H1 (cell line): ENCODE data around the gene RNF135. TPM values are rescaled to one million over a fixed set of nuclear protein-coding genes. Genes with fewer than 3 reads are reported as not detected.

ENCODE experiments used
- CTCF ChIA-PET: fragments of 300-600 bp; sonication (Branson Sonifier 250); formaldehyde crosslinking; loops from one replicate; lab custom pipeline; 2021; ENCODE audit not compliant: partially characterized antibody; lab: Charles Lee
- POLR2A ChIA-PET: fragments of 300-600 bp; sonication (Branson Sonifier 250); formaldehyde crosslinking; loops from one replicate; lab custom pipeline; 2021; ENCODE audit warnings: inconsistent platforms; ENCODE audit not compliant: partially characterized antibody; lab: Charles Lee
- DNase-seq, 2 experiments: peaks; one replicate each; pipeline versions ENCODE4 v3.0.0 to v3.0.0-alpha.2; 2010 to 2022; ENCODE audit warnings: low spot score in 2 of 2, low read depth in 1 of 2, mixed read lengths in 1 of 2
- FAIRE-seq: peaks from 2 replicates; lab custom pipeline; 2011; peaks lifted over from hg19 to GRCh38; lab: Jason Lieb, UNC
- H2AFZ ChIP-seq: 2 replicates; pipeline ENCODE4 v1.8.1; 2012; ENCODE audit warnings: low read length, inconsistent platforms
- H2AK5ac ChIP-seq: 2 replicates; pipeline ENCODE4 v1.6.1; 2013; ENCODE audit warnings: low read depth, low read length
- H2BK120ac ChIP-seq: replicated peaks from 2 replicates; pipeline ENCODE3; 2013; ENCODE audit warnings: low read depth, low read length, inconsistent platforms
- H2BK12ac ChIP-seq: 2 replicates; pipeline ENCODE4 v1.6.1; 2013; ENCODE audit warnings: low read depth, low read length
- H2BK15ac ChIP-seq: 2 replicates; pipeline ENCODE4 v1.6.1; 2013; ENCODE audit warnings: low read length
- H2BK20ac ChIP-seq: 2 replicates; pipeline ENCODE4 v1.6.1; 2013; ENCODE audit warnings: low read length
- H2BK5ac ChIP-seq: 2 replicates; pipeline ENCODE4 v1.6.1; 2013; ENCODE audit warnings: low read depth, low read length
- H3K14ac ChIP-seq: 2 replicates; pipeline ENCODE4 v1.6.1; 2013; ENCODE audit warnings: inconsistent platforms; ENCODE audit not compliant: insufficient read length
- H3K18ac ChIP-seq: 2 replicates; pipeline ENCODE4 v1.6.1; 2013; ENCODE audit warnings: low read length; ENCODE audit errors: extremely low read depth
- H3K23ac ChIP-seq: 2 replicates; pipeline ENCODE4 v1.6.1; 2013; ENCODE audit warnings: inconsistent platforms; ENCODE audit not compliant: insufficient read length
- H3K23me2 ChIP-seq: 2 replicates; pipeline ENCODE4 v1.6.1; 2013; ENCODE audit warnings: low read depth, low read length
- H3K27ac ChIP-seq: 2 replicates; pipeline ENCODE4 v1.6.1; 2011; ENCODE audit warnings: low read depth, low read length, inconsistent platforms
- H3K27me3 ChIP-seq, 4 experiments: replicated peaks in 1 of 4; 1 replicate in 1 of 4; 2 replicates in 3 of 4; pipeline versions ENCODE4 v1.6.1 to v1.8.1; 2011 to 2013; ENCODE audit warnings: low read length in 3 of 4, mild to moderate bottlenecking in 3 of 4, inconsistent platforms in 2 of 4, mixed read lengths in 2 of 4, moderate library complexity in 1 of 4; ENCODE audit not compliant: control insufficient read depth in 3 of 4, insufficient read depth in 3 of 4; ENCODE audit errors: extremely low read depth in 1 of 4
- H3K36me3 ChIP-seq, 4 experiments: 2 replicates each; pipeline versions ENCODE4 v1.6.1 to v1.8.1; 2011 to 2013; ENCODE audit warnings: mild to moderate bottlenecking in 4 of 4, low read length in 3 of 4, moderate library complexity in 2 of 4, control low read depth in 1 of 4, inconsistent platforms in 1 of 4; ENCODE audit not compliant: insufficient read depth in 4 of 4, control insufficient read depth in 2 of 4
- H3K4ac ChIP-seq: replicated peaks from 2 replicates; pipeline ENCODE3; 2013; ENCODE audit warnings: low read length, low read depth, mixed read lengths, inconsistent platforms; ENCODE audit not compliant: insufficient read length
- H3K4me1 ChIP-seq, 4 experiments: replicated peaks in 1 of 4; 1 replicate in 1 of 4; 2 replicates in 3 of 4; pipeline versions ENCODE4 v1.6.1 to v1.8.1; 2011 to 2013; ENCODE audit warnings: low read length in 3 of 4, inconsistent platforms in 2 of 4, mixed read lengths in 1 of 4; ENCODE audit not compliant: insufficient read depth in 4 of 4, control insufficient read depth in 3 of 4
- H3K4me2 ChIP-seq, 2 experiments: 2 replicates each; pipeline versions ENCODE4 v1.6.1 to v1.8.1; 2011 to 2013; ENCODE audit warnings: low read depth in 2 of 2, low read length in 2 of 2, control low read depth in 1 of 2, inconsistent platforms in 1 of 2, mild to moderate bottlenecking in 1 of 2; ENCODE audit not compliant: insufficient read depth in 1 of 2
- H3K4me3 ChIP-seq, 4 experiments: fragments of 200-600, 300-600 bp in 1 of 4; sonication (generic), shearing (Covaris generic), sonication (Bioruptor Twin) in 1 of 4; 2 replicates each; pipeline versions ENCODE4 v1.5.1 to v1.8.1; 2011 to 2016; ENCODE audit warnings: low read length in 4 of 4, low read depth in 3 of 4, control low read depth in 2 of 4, inconsistent platforms in 2 of 4, mild to moderate bottlenecking in 2 of 4, mixed read lengths in 1 of 4, moderate library complexity in 1 of 4; ENCODE audit not compliant: insufficient read depth in 2 of 4; ENCODE audit errors: extremely low read depth in 1 of 4
- H3K56ac ChIP-seq: replicated peaks from 2 replicates; pipeline ENCODE3; 2013; ENCODE audit warnings: low read depth, mild to moderate bottlenecking, mixed read lengths, low read length, inconsistent platforms; ENCODE audit not compliant: insufficient read length
- H3K79me1 ChIP-seq: 2 replicates; pipeline ENCODE4 v1.6.1; 2013; ENCODE audit warnings: low read depth, low read length, control low read depth
- H3K79me2 ChIP-seq, 2 experiments: 2 replicates each; pipeline versions ENCODE4 v1.6.1 to v1.8.1; 2012 to 2013; ENCODE audit warnings: low read length in 2 of 2, mild to moderate bottlenecking in 2 of 2, inconsistent platforms in 1 of 2; ENCODE audit not compliant: insufficient read depth in 2 of 2, control insufficient read depth in 1 of 2
- H3K9ac ChIP-seq, 4 experiments: replicated peaks in 1 of 4; 1 replicate in 1 of 4; 2 replicates in 3 of 4; pipeline versions ENCODE4 v1.6.1 to v1.8.1; 2011 to 2013; ENCODE audit warnings: low read depth in 3 of 4, low read length in 3 of 4, control low read depth in 2 of 4, mild to moderate bottlenecking in 2 of 4, moderate library complexity in 2 of 4, inconsistent platforms in 1 of 4; ENCODE audit errors: extremely low read depth in 1 of 4
- H3K9me3 ChIP-seq, 2 experiments: 2 replicates each; pipeline versions ENCODE4 v1.6.1 to v1.8.1; 2012 to 2013; ENCODE audit warnings: mild to moderate bottlenecking in 2 of 2, moderate library complexity in 2 of 2, control low read depth in 1 of 2, inconsistent platforms in 1 of 2, low read depth in 1 of 2, low read length in 1 of 2, mixed read lengths in 1 of 2; ENCODE audit not compliant: insufficient read depth in 2 of 2
- H4K20me1 ChIP-seq, 2 experiments: replicated peaks in 1 of 2; 2 replicates each; pipeline versions ENCODE3 to v1.8.1; 2011 to 2013; ENCODE audit warnings: inconsistent platforms in 2 of 2, low read length in 2 of 2, mild to moderate bottlenecking in 1 of 2; ENCODE audit not compliant: insufficient read depth in 2 of 2, control insufficient read depth in 1 of 2
- H4K5ac ChIP-seq: 2 replicates; pipeline ENCODE4 v1.6.1; 2013; ENCODE audit warnings: low read length, low read depth, mixed read lengths, inconsistent platforms; ENCODE audit not compliant: insufficient read length
- H4K8ac ChIP-seq: 2 replicates; pipeline ENCODE4 v1.8.0; 2013; ENCODE audit warnings: mild to moderate bottlenecking, moderate library complexity, low read length, inconsistent platforms; ENCODE audit not compliant: insufficient read depth; ENCODE audit errors: extremely low read depth
- H4K91ac ChIP-seq: replicated peaks from 2 replicates; pipeline ENCODE3; 2013; ENCODE audit warnings: low read length, mixed read lengths, inconsistent platforms; ENCODE audit not compliant: insufficient read length
- ASH2L ChIP-seq: fragments of 200-600, 300-600 bp; sonication (generic); IDR thresholded peaks from one replicate; pipeline ENCODE4 v1.7.1; 2017; ENCODE audit warnings: low read length
- CBX8 ChIP-seq: fragments of 300-800, 300-1000 bp; sonication (generic); IDR thresholded peaks from 2 replicates; pipeline ENCODE4 v1.7.1; 2016; ENCODE audit warnings: low read depth, low read length, borderline replicate concordance
- CHD1 ChIP-seq: IDR thresholded peaks from 2 replicates; pipeline ENCODE4 v1.6.1; 2012; ENCODE audit warnings: low read depth, low read length, improper control_type of control experiment
- CREB1 ChIP-seq: IDR thresholded peaks from 2 replicates; pipeline ENCODE4 v1.6.1; 2012; ENCODE audit warnings: inconsistent platforms
- EP300 ChIP-seq, 2 experiments: IDR thresholded peaks; 1 replicate in 1 of 2; 2 replicates in 1 of 2; pipeline ENCODE4 v1.6.1; 2011 to 2012; ENCODE audit warnings: low read depth in 2 of 2, low read length in 2 of 2, mild to moderate bottlenecking in 2 of 2, borderline replicate concordance in 1 of 2, inconsistent platforms in 1 of 2, moderate library complexity in 1 of 2
- EZH2 ChIP-seq: fragments of 200-600 bp; sonication (generic); IDR thresholded peaks from 2 replicates; pipeline ENCODE4 v1.7.1; 2012; ENCODE audit warnings: low read depth, mild to moderate bottlenecking, moderate library complexity, low read length, inconsistent platforms; ENCODE audit not compliant: severe bottlenecking
- JUN ChIP-seq: IDR thresholded peaks from 2 replicates; pipeline ENCODE4 v1.6.1; 2011; ENCODE audit warnings: low read depth, mild to moderate bottlenecking, improper control_type of control experiment, low read length
- MAFK ChIP-seq: IDR thresholded peaks from 2 replicates; pipeline ENCODE4 v1.6.1; 2012; ENCODE audit warnings: low read depth, mild to moderate bottlenecking, improper control_type of control experiment, low read length
- SIX5 ChIP-seq: IDR thresholded peaks from 2 replicates; pipeline ENCODE4 v1.6.1; 2011; ENCODE audit warnings: mild to moderate bottlenecking, low read depth, low read length
- SRF ChIP-seq: IDR thresholded peaks from 2 replicates; pipeline ENCODE4 v1.6.1; 2011; ENCODE audit warnings: mild to moderate bottlenecking, low read depth, low read length, moderate library complexity
- TEAD4 ChIP-seq: IDR thresholded peaks from 2 replicates; pipeline ENCODE4 v1.6.1; 2012; ENCODE audit warnings: low read depth, low read length, inconsistent platforms, mixed read lengths
- WGBS, 2 experiments: shearing (Covaris generic) in 1 of 2; methylation state at CpG; one replicate each; pipeline versions ENCODE4 v1.1.6 to v1.1.7; 2013 to 2015; ENCODE audit warnings: low lambda C conversion rate in 2 of 2, mixed read lengths in 2 of 2, inconsistent platforms in 1 of 2, low coverage in 1 of 2, missing lambda C conversion rate in 1 of 2; ENCODE audit not compliant: insufficient replicate concordance in 2 of 2, insufficient coverage in 1 of 2, insufficient read length in 1 of 2; ENCODE audit errors: extremely low coverage in 1 of 2, missing lambda C conversion rate in 1 of 2; 5-methylcytosine and 5-hydroxymethylcytosine counted together
- polyA plus RNA-seq, 7 experiments: library from polyadenylated mRNA; depleted of rRNA in 3 of 7; stranded (reverse) in 5 of 7; unstranded in 2 of 7; fragments of >200 nt in 5 of 7; fragments of 200-250 nt in 2 of 7; gene quantifications; 1 replicate in 5 of 7; 2 replicates in 1 of 7; 4 replicates in 1 of 7; pipeline versions ENCODE4 v1.2.1 to v1.2.3, GENCODE V29; 2011 to 2013; ENCODE audit warnings: missing spikeins in 2 of 7, mixed read lengths in 2 of 7
- total RNA-seq: library from RNA; stranded (reverse); fragmentation: NEBNext Ultra II Directional; extraction: Animal tissue kit (Norgen Biotek cat#: 25700); gene quantifications from 2 replicates; pipeline ENCODE4 v1.2.1, GENCODE V29; 2021
- TF ChIP-seq, protein P1 (sequence below): IDR thresholded peaks from 2 replicates; pipeline ENCODE4 v1.6.1; 2012; ENCODE audit warnings: low read length, inconsistent platforms

The RNF135 gene
- total and polyA plus RNA-seq, 2 of the 8 experiments (the other 6 are each of a cell fraction or from before 2014, with no cell fraction given) = 8.8 to 9.0 TPM

DNA sequence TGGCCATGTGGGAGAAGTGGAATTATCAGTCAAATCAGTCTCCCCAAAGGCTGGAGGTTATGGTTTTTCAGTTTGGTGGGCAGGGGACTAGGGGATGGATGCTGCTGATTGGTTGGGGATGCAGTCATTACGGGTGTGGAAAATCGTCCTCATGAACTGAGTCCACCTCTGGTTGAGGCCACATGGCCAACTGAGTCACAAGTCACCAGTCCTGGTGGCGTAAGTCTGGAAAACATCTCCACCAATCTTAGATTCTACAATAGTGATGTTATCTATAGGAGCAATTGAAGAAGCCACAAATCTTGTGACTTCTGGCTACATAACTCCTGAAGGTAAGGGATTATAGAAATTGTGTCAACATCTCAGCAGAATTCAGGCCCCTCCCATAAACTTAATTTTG lies 5.2 kb upstream of the RNF135 start:
- Histone ChIP-seq H2BK120ac (no peak overlapping the region), H2AFZ (no peak overlapping the region), H4K5ac (no peak overlapping the region), H2BK15ac (no peak overlapping the region), H3K27ac (no peak overlapping the region), H4K20me1 (no peaks in the 10 kb centered on the region), H3K23ac (no peak overlapping the region), H3K79me1 (no peaks in the 10 kb centered on the region), H3K18ac (no peak overlapping the region), H3K4ac (no peak overlapping the region), H3K9ac (no peak overlapping the region), H2BK5ac (no peak overlapping the region), H3K9me3 (no peaks in the 10 kb centered on the region), H3K27me3 (no peaks in the 10 kb centered on the region; a peak in 1 of 7 replicates), H3K23me2 (peaks cover 5% of the 10 kb centered on the region; the same call in 1 of the 2 replicates), H3K79me2 (no peaks in the 10 kb centered on the region), H3K4me3 (no peak overlapping the region), H3K4me1 (no peaks in the 10 kb centered on the region; a peak in 1 of 7 replicates), H3K56ac (no peak overlapping the region), H4K8ac (no peak overlapping the region), H3K14ac (no peak overlapping the region), H3K4me2 (no peak overlapping the region), H2AK5ac (no peak overlapping the region), H3K36me3 (no peaks in the 10 kb centered on the region), H4K91ac (no peak overlapping the region), H2BK20ac (no peak overlapping the region), H2BK12ac (no peak overlapping the region)
- no peak for DNase-seq
- ChIA-PET POLR2A (no interaction called here), CTCF (no interaction called here)
- no peak for FAIRE-seq
- 86% methylated on average over 3 of the region's 3 CpGs; no CpG with 5 or more reads in 1 of the 2 experiments for WGBS, 2 experiments
- TF ChIP-seq, protein P1, sequence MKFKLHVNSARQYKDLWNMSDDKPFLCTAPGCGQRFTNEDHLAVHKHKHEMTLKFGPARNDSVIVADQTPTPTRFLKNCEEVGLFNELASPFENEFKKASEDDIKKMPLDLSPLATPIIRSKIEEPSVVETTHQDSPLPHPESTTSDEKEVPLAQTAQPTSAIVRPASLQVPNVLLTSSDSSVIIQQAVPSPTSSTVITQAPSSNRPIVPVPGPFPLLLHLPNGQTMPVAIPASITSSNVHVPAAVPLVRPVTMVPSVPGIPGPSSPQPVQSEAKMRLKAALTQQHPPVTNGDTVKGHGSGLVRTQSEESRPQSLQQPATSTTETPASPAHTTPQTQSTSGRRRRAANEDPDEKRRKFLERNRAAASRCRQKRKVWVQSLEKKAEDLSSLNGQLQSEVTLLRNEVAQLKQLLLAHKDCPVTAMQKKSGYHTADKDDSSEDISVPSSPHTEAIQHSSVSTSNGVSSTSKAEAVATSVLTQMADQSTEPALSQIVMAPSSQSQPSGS = no peak
- no peak for TF ChIP-seq JUN
- no peak for TF ChIP-seq ASH2L
- no peak for TF ChIP-seq EP300 (IDR thresholded peaks at IDR 0.05; ENCODE audit: borderline replicate concordance in 1 of 2, low read depth in 2 of 2, low read length in 2 of 2)
- TF ChIP-seq TEAD4 = no peak
- TF ChIP-seq EZH2 = no peak
- no peak for TF ChIP-seq SRF
- TF ChIP-seq SIX5 = no peak
- no peak for TF ChIP-seq CBX8
- no peak for TF ChIP-seq CHD1
- no peak for TF ChIP-seq CREB1
- TF ChIP-seq MAFK = no peak
